GM12878 (cell line): ENCODE results near the gene ITGB5. TPM values are rescaled to one million over a fixed set of nuclear protein-coding genes. Genes with fewer than 3 reads are reported as not detected.

Experiments
- ATAC-seq: fragments of 200-7000 bp; cut with Tn5 transposase; 3 replicates; pipeline ENCODE4 v1.9.1; 2020; ENCODE audit warnings: mild to moderate bottlenecking, moderate library complexity
- BruUV-seq: library from RNA; stranded (reverse); fragments of 400-500 nt; replicated peaks from 2 replicates; lab custom pipeline; 2021; lab: Mats Ljungman, UMichigan
- CTCF ChIA-PET: fragments of 300-600 bp; sonication (Branson Sonifier 250); formaldehyde crosslinking; extraction: SDS; loops from one replicate; lab custom pipeline; 2021; ENCODE audit warnings: inconsistent platforms; lab: Yijun Ruan, JAX
- POLR2A ChIA-PET: fragments of 350-600 bp; formaldehyde crosslinking; extraction: SDS; loops from one replicate; lab custom pipeline; 2021; ENCODE audit warnings: inconsistent platforms; lab: Charles Lee
- RAD21 ChIA-PET: fragments of 300-600 bp; sonication (Branson Sonifier 250); formaldehyde crosslinking; loops from one replicate; lab custom pipeline; 2023; ENCODE audit warnings: antibody characterized with exemption; ENCODE audit not compliant: unreplicated experiment; lab: Charles Lee
- SMC1A ChIA-PET: fragments of 300-600 bp; sonication (Branson Sonifier 250); formaldehyde crosslinking; loops from one replicate; lab custom pipeline; 2023; ENCODE audit not compliant: unreplicated experiment, uncharacterized antibody; lab: Charles Lee
- DNase-seq: peaks from one replicate; pipeline ENCODE4 v3.0.0-alpha.2; 2011; ENCODE audit warnings: low read depth, low spot score
- FAIRE-seq: peaks from 3 replicates; lab custom pipeline; 2011; peaks lifted over from hg19 to GRCh38; lab: Jason Lieb, UNC
- H2AFZ ChIP-seq: 2 replicates; pipeline ENCODE4 v1.6.0; 2011; ENCODE audit warnings: low read depth, low read length, control low read depth; ENCODE audit not compliant: control insufficient read depth
- H3K27ac ChIP-seq: 2 replicates; pipeline ENCODE4 v1.5.1; 2011; ENCODE audit warnings: control low read depth; ENCODE audit not compliant: control insufficient read depth, insufficient read depth
- H3K27me3 ChIP-seq, 2 experiments: replicated peaks in 1 of 2; 2 replicates each; pipeline versions ENCODE4 v1.6.0 to v1.6.1; 2011; ENCODE audit warnings: low read length in 1 of 2; ENCODE audit not compliant: control insufficient read depth in 2 of 2, insufficient read depth in 2 of 2
- H3K36me3 ChIP-seq, 2 experiments: 2 replicates each; pipeline ENCODE4 v1.5.1; 2011; ENCODE audit warnings: low read length in 1 of 2; ENCODE audit not compliant: control insufficient read depth in 2 of 2, insufficient read depth in 2 of 2
- H3K4me1 ChIP-seq: 2 replicates; pipeline ENCODE4 v1.6.1; 2011; ENCODE audit warnings: mild to moderate bottlenecking, low read length, moderate library complexity, mixed read lengths; ENCODE audit not compliant: control insufficient read depth, insufficient read depth
- H3K4me2 ChIP-seq: 2 replicates; pipeline ENCODE4 v1.6.0; 2011; ENCODE audit warnings: control low read depth; ENCODE audit not compliant: control insufficient read depth, insufficient read depth
- H3K4me3 ChIP-seq: fragments of 200-600 bp; sonication (generic); 2 replicates; pipeline ENCODE4 v1.5.1; 2016
- H3K79me2 ChIP-seq: 2 replicates; pipeline ENCODE4 v1.6.0; 2011; ENCODE audit warnings: low read length; ENCODE audit not compliant: control insufficient read depth, insufficient read depth
- H3K9ac ChIP-seq: 2 replicates; pipeline ENCODE4 v1.8.0; 2011; ENCODE audit warnings: low read length, control low read depth, mixed read lengths; ENCODE audit not compliant: control insufficient read depth, insufficient read depth
- H3K9me3 ChIP-seq: replicated peaks from 3 replicates; pipeline ENCODE4 v1.5.1; 2011; ENCODE audit warnings: mild to moderate bottlenecking, low read length; ENCODE audit not compliant: control insufficient read depth, insufficient read depth
- H4K20me1 ChIP-seq: 2 replicates; pipeline ENCODE4 v1.6.0; 2011; ENCODE audit not compliant: control insufficient read depth, insufficient read depth
- BACH1 ChIP-seq: fragments of 450-650 bp; IDR thresholded peaks from 2 replicates; pipeline ENCODE4 v1.6.1; 2017; ENCODE audit warnings: mild to moderate bottlenecking, borderline replicate concordance
- ESRRA ChIP-seq: IDR thresholded peaks from 2 replicates; pipeline ENCODE4 v1.6.1; 2012; ENCODE audit warnings: mild to moderate bottlenecking, low read length, improper control_type of control experiment
- FOXM1 ChIP-seq: IDR thresholded peaks from 2 replicates; pipeline ENCODE4 v1.6.1; 2012; ENCODE audit warnings: low read depth, mild to moderate bottlenecking, inconsistent platforms, low read length, moderate library complexity
- LARP7 ChIP-seq: fragments of 450-650 bp; IDR thresholded peaks from 2 replicates; pipeline ENCODE4 v1.6.1; 2017; ENCODE audit warnings: mild to moderate bottlenecking
- NFYB ChIP-seq: IDR thresholded peaks from 2 replicates; pipeline ENCODE4 v1.6.1; 2011; ENCODE audit warnings: low read depth, mild to moderate bottlenecking, low read length, improper control_type of control experiment, moderate library complexity; ENCODE audit not compliant: insufficient read depth
- PAX5 ChIP-seq: IDR thresholded peaks from 2 replicates; pipeline ENCODE4 v1.6.1; 2011; ENCODE audit warnings: low read depth, low read length, borderline replicate concordance
- SIX5 ChIP-seq: IDR thresholded peaks from 2 replicates; pipeline ENCODE4 v1.6.1; 2011; ENCODE audit warnings: mild to moderate bottlenecking, low read depth, low read length, moderate library complexity; ENCODE audit not compliant: severe bottlenecking
- SMAD1 ChIP-seq: fragments of 450-650 bp; IDR thresholded peaks from 2 replicates; pipeline ENCODE4 v1.6.1; 2018; ENCODE audit warnings: mild to moderate bottlenecking, low read depth; ENCODE audit not compliant: partially characterized antibody
- SMARCA5 ChIP-seq: fragments of 450-650 bp; IDR thresholded peaks from 2 replicates; pipeline ENCODE4 v1.6.1; 2017; ENCODE audit warnings: mild to moderate bottlenecking
- STAT3 ChIP-seq: IDR thresholded peaks from 2 replicates; pipeline ENCODE4 v1.6.1; 2011; ENCODE audit warnings: low read depth, low read length, improper control_type of control experiment
- TCF12 ChIP-seq: IDR thresholded peaks from 2 replicates; pipeline ENCODE4 v1.6.1; 2011; ENCODE audit warnings: low read depth, mild to moderate bottlenecking, low read length
- YBX1 ChIP-seq: fragments of 450-650 bp; IDR thresholded peaks from 2 replicates; pipeline ENCODE4 v1.6.1; 2016; ENCODE audit warnings: antibody characterized with exemption
- ZNF274 ChIP-seq: IDR thresholded peaks from one replicate; pipeline ENCODE4 v1.8.0; 2011; ENCODE audit not compliant: insufficient read length, insufficient read depth
- ZZZ3 ChIP-seq: IDR thresholded peaks from 2 replicates; pipeline ENCODE4 v1.6.1; 2011; ENCODE audit warnings: low read depth; ENCODE audit not compliant: control insufficient read depth, insufficient read length
- whole genome bisulfite sequencing: methylation state at CpG from one replicate; pipeline ENCODE4 v1.1.6; 2016; ENCODE audit warnings: low lambda C conversion rate; ENCODE audit not compliant: insufficient replicate concordance, insufficient coverage; ENCODE audit errors: missing lambda C conversion rate; 5-methylcytosine and 5-hydroxymethylcytosine counted together
- in situ Hi-C: fragments of 300-500 bp; cut with MboI; formaldehyde crosslinking; loops from 9 replicates; pipeline ENCODE4 v1.14.3; 2018; ENCODE audit warnings: mixed read lengths
- intact Hi-C: fragments of 100-400 bp; cut with micrococcal nuclease; formaldehyde crosslinking; loops from one replicate; pipeline ENCODE4 v1.14.2; 2022; ENCODE audit not compliant: unreplicated experiment
- polyA plus RNA-seq, 11 experiments: library from polyadenylated mRNA; depleted of rRNA in 4 of 11; unstranded in 6 of 11; stranded (reverse) in 5 of 11; fragments of >200 nt; fragmentation: Nextera tagmentation in 4 of 11; fragmentation: Illumina TruSeq in 1 of 11; extraction: Ambion mirVana in 4 of 11; extraction: Trizol in 1 of 11; gene quantifications; 1 replicate in 1 of 11; 2 replicates in 10 of 11; pipeline versions ENCODE4 v1.2.1 to v1.2.3, GENCODE V29; 2011 to 2016; ENCODE audit warnings: inconsistent platforms in 2 of 11, missing spikeins in 2 of 11, low read depth in 1 of 11
- total RNA-seq, 4 experiments: library from RNA; depleted of rRNA in 3 of 4; stranded (reverse); fragments of >200 nt in 3 of 4; fragmentation: Illumina TruSeq in 1 of 4; extraction: Trizol in 1 of 4; gene quantifications; 2 replicates each; pipeline versions ENCODE4 v1.2.1 to v1.2.3, GENCODE V29; 2013 to 2021
- TF ChIP-seq, protein P1 (sequence below): fragments of 450-650 bp; IDR thresholded peaks from 2 replicates; pipeline ENCODE4 v1.6.1; 2016; ENCODE audit warnings: mild to moderate bottlenecking
- TF ChIP-seq, protein P2 (sequence below): fragments of 150-350 bp; IDR thresholded peaks from 2 replicates; pipeline ENCODE4 v1.6.1; 2014; ENCODE audit warnings: mild to moderate bottlenecking, low read depth, low read length
- TF ChIP-seq, protein P3 (sequence below): fragments of 150-350 bp; IDR thresholded peaks from 2 replicates; pipeline ENCODE4 v1.6.1; 2016; ENCODE audit warnings: low read depth, low read length
- TF ChIP-seq, protein P4 (sequence below): fragments of 450-650 bp; IDR thresholded peaks from 2 replicates; pipeline ENCODE4 v1.6.1; 2018; ENCODE audit warnings: borderline replicate concordance, mild to moderate bottlenecking; ENCODE audit not compliant: partially characterized antibody

Gene ITGB5
- total and polyA plus RNA-seq, 10 of the 15 experiments (the other 5 are each of a cell fraction or from before 2014, with no cell fraction given), result 0.05 to 10.0 (median 0.83) TPM; not detected in 2

DNA sequence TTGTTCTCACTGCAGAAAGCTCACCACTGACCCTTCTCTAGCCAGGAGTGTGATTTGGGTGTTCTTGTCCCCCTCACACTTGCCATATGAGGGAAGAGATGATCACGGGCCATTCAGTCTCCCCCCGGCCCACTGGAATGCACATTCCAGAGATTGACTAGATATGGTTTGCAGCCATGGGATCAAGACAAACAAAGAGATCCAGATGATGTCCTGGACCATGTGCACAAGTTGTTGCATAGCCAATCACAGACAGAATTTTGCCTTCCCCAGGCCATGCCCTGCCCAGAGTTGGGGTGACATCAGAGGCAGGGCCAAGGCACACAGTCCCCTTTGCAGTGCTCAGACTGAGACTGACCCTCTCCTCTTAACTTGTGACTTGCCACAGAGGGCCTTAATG is 32.6 kb upstream of the ITGB5 start:
- Histone ChIP-seq H3K4me3 (no peak overlapping the region), H3K9me3 (no peaks in the 10 kb centered on the region), H3K79me2 (no peaks in the 10 kb centered on the region), H3K4me1 (no peaks in the 10 kb centered on the region), H3K27ac (no peak overlapping the region), H3K27me3 (peaks cover 0 to 2% of the 10 kb centered on the region in 2 experiments; a peak in 1 of 4 replicates), H3K36me3 (no peaks in the 10 kb centered on the region), H3K9ac (no peak overlapping the region), H3K4me2 (no peak overlapping the region), H2AFZ (no peak overlapping the region), H4K20me1 (no peaks in the 10 kb centered on the region)
- ChIA-PET RAD21 (no interaction called here), CTCF (interaction anchor here (1.3 to 3.6 kb wide), 3 partner anchors 8 to 666 kb away, joined by 3 to 16 read pairs (median 7); no protein-coding TSS in a partner anchor), POLR2A (no interaction called here), SMC1A (interaction anchor here (0.7 to 1.6 kb wide), 2 partner anchors 12 to 182 kb away, joined by 3 to 4 read pairs; no protein-coding TSS in a partner anchor)
- DNase-seq (no peak), ATAC-seq (no peak), FAIRE-seq (no peak)
- WGBS, result 25% methylated on average over 2 of the region's 2 CpGs
- BruUV-seq, result no TSS peak
- in situ Hi-C loops, result no loop called here
- intact Hi-C loops, result loop anchor here (10.0 kb wide), 1 partner anchor 245 kb away; no protein-coding TSS in a partner anchor
- no peak for TF ChIP-seq SMAD1
- TF ChIP-seq PAX5, result no peak
- TF ChIP-seq NFYB, result no peak
- no peak for TF ChIP-seq ESRRA
- TF ChIP-seq, protein P1, sequence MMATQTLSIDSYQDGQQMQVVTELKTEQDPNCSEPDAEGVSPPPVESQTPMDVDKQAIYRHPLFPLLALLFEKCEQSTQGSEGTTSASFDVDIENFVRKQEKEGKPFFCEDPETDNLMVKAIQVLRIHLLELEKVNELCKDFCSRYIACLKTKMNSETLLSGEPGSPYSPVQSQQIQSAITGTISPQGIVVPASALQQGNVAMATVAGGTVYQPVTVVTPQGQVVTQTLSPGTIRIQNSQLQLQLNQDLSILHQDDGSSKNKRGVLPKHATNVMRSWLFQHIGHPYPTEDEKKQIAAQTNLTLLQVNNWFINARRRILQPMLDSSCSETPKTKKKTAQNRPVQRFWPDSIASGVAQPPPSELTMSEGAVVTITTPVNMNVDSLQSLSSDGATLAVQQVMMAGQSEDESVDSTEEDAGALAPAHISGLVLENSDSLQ, result no peak
- TF ChIP-seq STAT3, result no peak
- TF ChIP-seq, protein P2, sequence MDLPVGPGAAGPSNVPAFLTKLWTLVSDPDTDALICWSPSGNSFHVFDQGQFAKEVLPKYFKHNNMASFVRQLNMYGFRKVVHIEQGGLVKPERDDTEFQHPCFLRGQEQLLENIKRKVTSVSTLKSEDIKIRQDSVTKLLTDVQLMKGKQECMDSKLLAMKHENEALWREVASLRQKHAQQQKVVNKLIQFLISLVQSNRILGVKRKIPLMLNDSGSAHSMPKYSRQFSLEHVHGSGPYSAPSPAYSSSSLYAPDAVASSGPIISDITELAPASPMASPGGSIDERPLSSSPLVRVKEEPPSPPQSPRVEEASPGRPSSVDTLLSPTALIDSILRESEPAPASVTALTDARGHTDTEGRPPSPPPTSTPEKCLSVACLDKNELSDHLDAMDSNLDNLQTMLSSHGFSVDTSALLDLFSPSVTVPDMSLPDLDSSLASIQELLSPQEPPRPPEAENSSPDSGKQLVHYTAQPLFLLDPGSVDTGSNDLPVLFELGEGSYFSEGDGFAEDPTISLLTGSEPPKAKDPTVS, result no peak
- no peak for TF ChIP-seq TCF12
- no peak for TF ChIP-seq LARP7
- TF ChIP-seq ZNF274, result no peak
- no peak for TF ChIP-seq FOXM1
- TF ChIP-seq BACH1, result no peak
- no peak for TF ChIP-seq SMARCA5
- TF ChIP-seq, protein P3, sequence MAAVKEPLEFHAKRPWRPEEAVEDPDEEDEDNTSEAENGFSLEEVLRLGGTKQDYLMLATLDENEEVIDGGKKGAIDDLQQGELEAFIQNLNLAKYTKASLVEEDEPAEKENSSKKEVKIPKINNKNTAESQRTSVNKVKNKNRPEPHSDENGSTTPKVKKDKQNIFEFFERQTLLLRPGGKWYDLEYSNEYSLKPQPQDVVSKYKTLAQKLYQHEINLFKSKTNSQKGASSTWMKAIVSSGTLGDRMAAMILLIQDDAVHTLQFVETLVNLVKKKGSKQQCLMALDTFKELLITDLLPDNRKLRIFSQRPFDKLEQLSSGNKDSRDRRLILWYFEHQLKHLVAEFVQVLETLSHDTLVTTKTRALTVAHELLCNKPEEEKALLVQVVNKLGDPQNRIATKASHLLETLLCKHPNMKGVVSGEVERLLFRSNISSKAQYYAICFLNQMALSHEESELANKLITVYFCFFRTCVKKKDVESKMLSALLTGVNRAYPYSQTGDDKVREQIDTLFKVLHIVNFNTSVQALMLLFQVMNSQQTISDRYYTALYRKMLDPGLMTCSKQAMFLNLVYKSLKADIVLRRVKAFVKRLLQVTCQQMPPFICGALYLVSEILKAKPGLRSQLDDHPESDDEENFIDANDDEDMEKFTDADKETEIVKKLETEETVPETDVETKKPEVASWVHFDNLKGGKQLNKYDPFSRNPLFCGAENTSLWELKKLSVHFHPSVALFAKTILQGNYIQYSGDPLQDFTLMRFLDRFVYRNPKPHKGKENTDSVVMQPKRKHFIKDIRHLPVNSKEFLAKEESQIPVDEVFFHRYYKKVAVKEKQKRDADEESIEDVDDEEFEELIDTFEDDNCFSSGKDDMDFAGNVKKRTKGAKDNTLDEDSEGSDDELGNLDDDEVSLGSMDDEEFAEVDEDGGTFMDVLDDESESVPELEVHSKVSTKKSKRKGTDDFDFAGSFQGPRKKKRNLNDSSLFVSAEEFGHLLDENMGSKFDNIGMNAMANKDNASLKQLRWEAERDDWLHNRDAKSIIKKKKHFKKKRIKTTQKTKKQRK, result no peak
- no peak for TF ChIP-seq SIX5
- TF ChIP-seq YBX1, result no peak
- TF ChIP-seq, protein P4, sequence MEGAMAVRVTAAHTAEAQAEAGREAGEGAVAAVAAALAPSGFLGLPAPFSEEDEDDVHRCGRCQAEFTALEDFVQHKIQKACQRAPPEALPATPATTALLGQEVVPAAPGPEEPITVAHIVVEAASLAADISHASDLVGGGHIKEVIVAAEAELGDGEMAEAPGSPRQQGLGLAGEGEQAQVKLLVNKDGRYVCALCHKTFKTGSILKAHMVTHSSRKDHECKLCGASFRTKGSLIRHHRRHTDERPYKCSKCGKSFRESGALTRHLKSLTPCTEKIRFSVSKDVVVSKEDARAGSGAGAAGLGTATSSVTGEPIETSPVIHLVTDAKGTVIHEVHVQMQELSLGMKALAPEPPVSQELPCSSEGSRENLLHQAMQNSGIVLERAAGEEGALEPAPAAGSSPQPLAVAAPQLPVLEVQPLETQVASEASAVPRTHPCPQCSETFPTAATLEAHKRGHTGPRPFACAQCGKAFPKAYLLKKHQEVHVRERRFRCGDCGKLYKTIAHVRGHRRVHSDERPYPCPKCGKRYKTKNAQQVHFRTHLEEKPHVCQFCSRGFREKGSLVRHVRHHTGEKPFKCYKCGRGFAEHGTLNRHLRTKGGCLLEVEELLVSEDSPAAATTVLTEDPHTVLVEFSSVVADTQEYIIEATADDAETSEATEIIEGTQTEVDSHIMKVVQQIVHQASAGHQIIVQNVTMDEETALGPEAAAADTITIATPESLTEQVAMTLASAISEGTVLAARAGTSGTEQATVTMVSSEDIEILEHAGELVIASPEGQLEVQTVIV, result no peak
- no peak for TF ChIP-seq ZZZ3
